ENCODE data around the gene ADGRF3. TPM values are rescaled to one million over a fixed set of nuclear protein-coding genes. Genes with fewer than 3 reads are reported as not detected.

The ADGRF3 gene
- total and polyA plus RNA-seq, 2 of the 8 experiments (the other 6 are each of a cell fraction or from before 2014, with no cell fraction given), result 0.54 to 0.69 TPM

GRCh38 chr2:26330604-26331003 is 16.0 kb downstream of the ADGRF3 start:
- H3K56ac ChIP-seq (replicated peaks; ENCODE audit: insufficient read length, low read depth, low read length), result no peak overlapping the region
- H3K9ac ChIP-seq (replicated peaks in 1 of 4; ENCODE audit: extremely low read depth in 1 of 4, low read depth in 3 of 4, low read length in 3 of 4), result no peak overlapping the region
- no peak overlapping the region for H2BK12ac ChIP-seq (ENCODE audit: low read depth, low read length)
- no peaks in the 10 kb centered on the region for H3K9me3 ChIP-seq (ENCODE audit: insufficient read depth in 2 of 2, low read depth in 1 of 2, low read length in 1 of 2)
- no peak overlapping the region for H2AFZ ChIP-seq (ENCODE audit: low read length)
- no peak overlapping the region for H4K91ac ChIP-seq (replicated peaks; ENCODE audit: insufficient read length, low read length)
- POLR2A ChIA-PET (ENCODE audit: partially characterized antibody), result interaction anchor here (1.1 to 2.1 kb wide), 2 partner anchors 12 to 14 kb away, joined by 4 to 6 read pairs; no protein-coding TSS in a partner anchor
- H3K4me3 ChIP-seq (ENCODE audit: extremely low read depth in 1 of 4, insufficient read depth in 2 of 4, low read depth in 3 of 4, low read length in 4 of 4), result no peak overlapping the region
- CTCF ChIA-PET (ENCODE audit: partially characterized antibody), result interaction anchor here (0.7 to 4.0 kb wide), 23 partner anchors 10 to 255 kb away, joined by 3 to 24 read pairs (median 5); partner anchors contain the start of gene ADGRF3
- no peak overlapping the region for H3K18ac ChIP-seq (ENCODE audit: extremely low read depth, low read length)
- H3K27ac ChIP-seq (ENCODE audit: low read depth, low read length), result no peak overlapping the region
- no peak overlapping the region for H4K5ac ChIP-seq (ENCODE audit: insufficient read length, low read depth, low read length)
- H3K23me2 ChIP-seq (ENCODE audit: low read depth, low read length), result no peaks in the 10 kb centered on the region
- 82% methylated on average over 3 of the region's 3 CpGs; no CpG with 5 or more reads in 1 of the 2 experiments for whole genome bisulfite sequencing, 2 experiments (ENCODE audit: extremely low coverage in 1 of 2, insufficient coverage in 1 of 2, insufficient read length in 1 of 2, insufficient replicate concordance in 2 of 2, low coverage in 1 of 2, low lambda C conversion rate in 2 of 2, missing lambda C conversion rate in 1 of 2)
- H4K8ac ChIP-seq (ENCODE audit: extremely low read depth, insufficient read depth, low read length), result peak overlapping the region; percentile 15; the same call in 1 of the 2 replicates
- no peaks in the 10 kb centered on the region; a peak in 1 of 7 replicates for H3K27me3 ChIP-seq (replicated peaks in 1 of 4; ENCODE audit: control insufficient read depth in 3 of 4, extremely low read depth in 1 of 4, insufficient read depth in 3 of 4, low read length in 3 of 4)
- FAIRE-seq (no peak), DNase-seq (ENCODE audit: low read depth in 1 of 2, low spot score in 2 of 2) (no peak)
- no peaks in the 10 kb centered on the region for H3K79me1 ChIP-seq (ENCODE audit: low read depth, low read length)
- no peak overlapping the region for H2BK15ac ChIP-seq (ENCODE audit: low read length)
- H3K4me1 ChIP-seq (replicated peaks in 1 of 4; ENCODE audit: control insufficient read depth in 3 of 4, insufficient read depth in 4 of 4, low read length in 3 of 4), result no peaks in the 10 kb centered on the region
- H2BK20ac ChIP-seq (ENCODE audit: low read length), result no peak overlapping the region
- no peak overlapping the region for H2AK5ac ChIP-seq (ENCODE audit: low read depth, low read length)
- no peak overlapping the region for H3K23ac ChIP-seq (ENCODE audit: insufficient read length)
- H3K14ac ChIP-seq (ENCODE audit: insufficient read length), result no peak overlapping the region
- H3K4me2 ChIP-seq (ENCODE audit: insufficient read depth in 1 of 2, low read depth in 2 of 2, low read length in 2 of 2), result no peak overlapping the region
- H4K20me1 ChIP-seq (replicated peaks in 1 of 2; ENCODE audit: control insufficient read depth in 1 of 2, insufficient read depth in 2 of 2, low read length in 2 of 2), result no peaks in the 10 kb centered on the region
- no peaks in the 10 kb centered on the region for H3K79me2 ChIP-seq (ENCODE audit: control insufficient read depth in 1 of 2, insufficient read depth in 2 of 2, low read length in 2 of 2)
- H3K4ac ChIP-seq (replicated peaks; ENCODE audit: insufficient read length, low read depth, low read length), result no peak overlapping the region
- H2BK5ac ChIP-seq (ENCODE audit: low read depth, low read length), result no peak overlapping the region
- TF ChIP-seq SP4 (IDR thresholded peaks at IDR 0.05; ENCODE audit: low read length), result no peak
- TF ChIP-seq USF2 (IDR thresholded peaks at IDR 0.05; ENCODE audit: low read length), result no peak
- no peak for TF ChIP-seq CREB1 (IDR thresholded peaks at IDR 0.05)
- no peak for TF ChIP-seq ATF2 (IDR thresholded peaks at IDR 0.05; ENCODE audit: low read length)
- TF ChIP-seq GTF2F1 (IDR thresholded peaks at IDR 0.05; ENCODE audit: borderline replicate concordance, low read depth, low read length), result no peak
- no peak for TF ChIP-seq E2F6 (IDR thresholded peaks at IDR 0.05)
- TF ChIP-seq RNF2 (IDR thresholded peaks at IDR 0.05; ENCODE audit: borderline replicate concordance, low read depth, low read length, missing control alignments, poor library complexity, severe bottlenecking), result no peak
- no peak for TF ChIP-seq CHD2 (IDR thresholded peaks at IDR 0.05; ENCODE audit: low read length)
- no peak for TF ChIP-seq JUND (IDR thresholded peaks at IDR 0.05; ENCODE audit: low read length)
- no peak for TF ChIP-seq TBP (IDR thresholded peaks at IDR 0.05; ENCODE audit: low read depth, low read length)
- no peak overlapping the region for H2BK120ac ChIP-seq (replicated peaks; ENCODE audit: low read depth, low read length)
- no peaks in the 10 kb centered on the region for H3K36me3 ChIP-seq (ENCODE audit: control insufficient read depth in 2 of 4, insufficient read depth in 4 of 4, low read length in 3 of 4)
